Ascending aorta (tissue), 2 donors: ENCODE results near the gene WNK2. TPM values are rescaled to one million over a fixed set of nuclear protein-coding genes. Genes with fewer than 3 reads are reported as not detected.

Experiments
- DNase-seq, 2 donors: peaks; one replicate each; pipeline ENCODE4 v3.0.0-alpha.2; 2019; ENCODE audit warnings: low spot score in 2 of 2
- H3K27ac ChIP-seq, 2 donors: fragments of 200-600 bp; sonication (generic); one replicate each; pipeline ENCODE4 v1.5.1; 2016 to 2017; ENCODE audit warnings: mild to moderate bottlenecking in 1 of 2
- H3K27me3 ChIP-seq: fragments of 200-600 bp; sonication (generic); one replicate; pipeline ENCODE4 v1.5.1; 2017
- H3K36me3 ChIP-seq, 2 donors: fragments of 200-600 bp; sonication (generic); one replicate each; pipeline ENCODE4 v1.5.1; 2016
- H3K4me1 ChIP-seq, 2 donors: fragments of 200-600 bp; sonication (generic); one replicate each; pipeline ENCODE4 v1.5.1; 2016 to 2017; ENCODE audit warnings: mild to moderate bottlenecking in 1 of 2
- H3K4me3 ChIP-seq, 2 donors: fragments of 200-600 bp; sonication (generic); one replicate each; pipeline ENCODE4 v1.5.1; 2016 to 2017; ENCODE audit warnings: mild to moderate bottlenecking in 1 of 2
- H3K9me3 ChIP-seq, 2 donors: fragments of 200-600 bp; sonication (generic); one replicate each; pipeline ENCODE4 v1.5.1; 2016
- intact Hi-C: fragments of 100-400 bp; cut with DNase I; formaldehyde crosslinking; loops from one replicate; pipeline ENCODE4 v1.15.1; 2023
- total RNA-seq: library from RNA; depleted of rRNA; stranded (reverse); fragments of >200 nt; gene quantifications from one replicate; pipeline ENCODE4 v1.1.0, GENCODE V29; 2016
- TF ChIP-seq, protein P1 (sequence below), 3 experiments: fragments of 200-600 bp in 2 of 3; fragments of 450-650 bp in 1 of 3; sonication (generic) in 2 of 3; IDR thresholded peaks; one replicate each; pipeline ENCODE4 v1.5.1; 2016 to 2019; ENCODE audit warnings: antibody characterized with exemption in 3 of 3, mild to moderate bottlenecking in 1 of 3, moderate library complexity in 1 of 3

Gene WNK2
- total RNA-seq, result not detected

DNA sequence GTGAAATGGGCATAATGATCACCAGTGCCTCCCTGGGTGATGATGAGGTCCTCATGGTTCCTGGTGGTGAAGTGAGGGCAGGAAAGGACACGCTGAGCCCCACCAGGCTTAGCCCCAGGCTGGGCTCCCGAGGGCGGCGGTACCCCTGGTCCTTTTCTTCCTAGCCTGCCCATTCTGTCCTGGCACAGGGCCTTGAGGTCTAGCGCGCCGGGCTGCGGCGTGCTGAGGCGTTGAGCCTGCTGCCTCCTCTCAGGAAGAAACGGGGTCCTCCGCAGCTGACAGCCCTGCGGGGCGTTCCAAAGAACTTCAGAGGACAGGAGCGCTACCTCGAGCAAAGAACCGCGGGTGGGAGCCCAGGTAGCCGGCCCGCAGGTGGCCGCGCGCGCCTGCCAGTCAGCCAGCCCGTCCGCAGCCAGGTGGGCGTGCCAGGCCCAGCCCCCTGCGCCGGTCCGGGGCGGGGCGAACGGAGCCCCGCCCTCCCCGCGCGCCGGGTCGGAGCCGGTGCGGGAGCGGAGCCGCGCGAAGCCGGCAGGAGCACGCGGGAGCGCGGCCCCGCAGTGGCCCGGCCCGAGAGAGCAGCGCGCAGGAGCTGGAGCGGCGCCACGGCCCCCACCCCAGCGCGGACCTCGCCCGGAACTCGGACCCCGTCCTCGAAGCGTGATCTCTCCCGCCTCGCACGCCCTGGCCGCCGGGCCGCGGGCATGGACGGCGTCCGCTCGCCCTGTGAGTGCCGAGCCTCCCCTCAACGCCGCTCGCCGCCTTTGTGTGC lies at the start of gene WNK2:
TSS of gene WNK2 (plus strand) at position 477 of the 769 bp plus-strand sequence. CDS start 791 bp downstream, outside the sequence.
- Histone ChIP-seq H3K27ac (no peak within 1 kb of the TSS), H3K4me3 (peak within 1 kb of the TSS; percentile 59 to 67), H3K9me3 (no peaks in the 10 kb centered on the region), H3K27me3 (no peaks in the 10 kb centered on the region), H3K36me3 (no peaks in the 10 kb centered on the region), H3K4me1 (peaks cover 7 to 12% of the 10 kb centered on the region in 2 donors)
- intact Hi-C loops, result no loop called here
- TF ChIP-seq, protein P1, sequence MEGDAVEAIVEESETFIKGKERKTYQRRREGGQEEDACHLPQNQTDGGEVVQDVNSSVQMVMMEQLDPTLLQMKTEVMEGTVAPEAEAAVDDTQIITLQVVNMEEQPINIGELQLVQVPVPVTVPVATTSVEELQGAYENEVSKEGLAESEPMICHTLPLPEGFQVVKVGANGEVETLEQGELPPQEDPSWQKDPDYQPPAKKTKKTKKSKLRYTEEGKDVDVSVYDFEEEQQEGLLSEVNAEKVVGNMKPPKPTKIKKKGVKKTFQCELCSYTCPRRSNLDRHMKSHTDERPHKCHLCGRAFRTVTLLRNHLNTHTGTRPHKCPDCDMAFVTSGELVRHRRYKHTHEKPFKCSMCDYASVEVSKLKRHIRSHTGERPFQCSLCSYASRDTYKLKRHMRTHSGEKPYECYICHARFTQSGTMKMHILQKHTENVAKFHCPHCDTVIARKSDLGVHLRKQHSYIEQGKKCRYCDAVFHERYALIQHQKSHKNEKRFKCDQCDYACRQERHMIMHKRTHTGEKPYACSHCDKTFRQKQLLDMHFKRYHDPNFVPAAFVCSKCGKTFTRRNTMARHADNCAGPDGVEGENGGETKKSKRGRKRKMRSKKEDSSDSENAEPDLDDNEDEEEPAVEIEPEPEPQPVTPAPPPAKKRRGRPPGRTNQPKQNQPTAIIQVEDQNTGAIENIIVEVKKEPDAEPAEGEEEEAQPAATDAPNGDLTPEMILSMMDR (IDR thresholded peaks at IDR 0.05), result no peak
- no peak for DNase-seq

DNA sequence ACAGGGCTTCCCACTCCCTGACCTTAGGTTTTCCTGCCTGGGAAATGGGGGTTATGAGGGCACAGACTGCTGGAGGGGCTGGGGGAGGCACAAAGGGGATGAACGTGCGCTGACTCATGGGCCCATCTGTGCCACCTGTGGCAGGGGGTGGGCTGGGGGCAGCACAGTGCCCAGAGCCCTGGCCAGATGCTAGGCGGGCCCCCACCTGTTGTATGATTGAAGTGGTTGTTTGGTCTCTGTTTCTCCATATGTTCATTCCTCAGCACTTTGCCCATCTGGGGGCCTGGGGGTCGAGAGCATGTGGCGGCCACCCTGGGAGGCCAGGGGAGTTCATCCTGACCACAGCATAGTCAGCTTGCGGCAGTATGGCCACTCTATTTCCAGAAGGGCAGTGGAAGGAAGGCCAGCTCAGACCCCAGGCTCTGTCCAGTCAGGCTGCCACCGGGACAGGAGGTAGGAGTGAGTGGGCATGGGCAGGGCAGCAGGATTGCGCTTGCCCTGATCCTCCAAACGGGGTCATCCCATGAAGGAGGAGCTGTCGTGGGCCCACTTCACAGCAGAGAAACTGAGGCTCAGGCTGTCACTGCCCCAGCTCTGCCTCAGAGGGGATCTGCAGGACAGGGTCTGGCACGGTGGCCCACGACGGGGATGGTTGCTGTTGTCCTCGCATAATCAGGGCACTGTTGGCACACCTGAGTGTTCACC lies 49.0 kb upstream of the WNK2 start:
- Histone ChIP-seq H3K9me3 (peaks cover 0 to 4% of the 10 kb centered on the region in 2 donors), H3K4me3 (peak overlapping the region; percentile 77 to 91), H3K36me3 (no peaks in the 10 kb centered on the region), H3K27me3 (no peaks in the 10 kb centered on the region), H3K27ac (peak overlapping the region; percentile 98 to 99), H3K4me1 (peaks cover 23 to 34% of the 10 kb centered on the region in 2 donors)
- TF ChIP-seq, protein P1 (IDR thresholded peaks at IDR 0.05), result no peak
- DNase-seq, result no peak
- intact Hi-C loops, result loop anchor here (1.0 to 10.0 kb wide), 4 partner anchors 40 to 430 kb away; partner anchors contain the start of genes BICD2, FAM120A and FAM120AOS

DNA sequence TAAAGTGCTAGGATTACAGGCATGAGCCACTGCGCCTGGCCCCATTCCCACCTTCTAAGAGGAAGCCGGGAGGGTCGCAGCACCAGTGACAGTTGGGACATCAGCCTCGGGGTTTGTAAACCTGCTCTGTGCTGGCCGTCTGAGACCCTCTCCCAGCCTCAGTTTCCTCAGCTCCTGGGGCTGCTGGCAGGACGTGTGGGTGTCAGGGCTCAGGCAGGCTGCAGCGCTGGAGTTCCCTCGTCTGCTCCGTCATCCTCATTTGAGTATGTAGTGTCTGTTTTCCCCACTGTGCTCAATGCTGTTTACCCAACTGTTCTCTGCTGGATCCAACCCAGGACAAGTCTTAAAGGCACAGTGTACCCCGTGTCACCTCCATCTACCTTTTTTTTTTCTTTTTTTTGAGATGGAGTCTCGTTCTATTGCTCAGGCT lies 47.9 kb upstream of the WNK2 start:
- no peak for DNase-seq
- intact Hi-C loops, result loop anchor here (10.0 kb wide), 2 partner anchors 371 to 429 kb away; partner anchors contain the start of gene BICD2
- TF ChIP-seq, protein P1 (IDR thresholded peaks at IDR 0.05), result no peak
- Histone ChIP-seq H3K9me3 (peaks cover 0 to 4% of the 10 kb centered on the region in 2 donors), H3K27ac (no peak overlapping the region), H3K4me3 (no peak overlapping the region), H3K36me3 (no peaks in the 10 kb centered on the region), H3K27me3 (no peaks in the 10 kb centered on the region), H3K4me1 (peaks cover 20 to 23% of the 10 kb centered on the region in 2 donors)

DNA sequence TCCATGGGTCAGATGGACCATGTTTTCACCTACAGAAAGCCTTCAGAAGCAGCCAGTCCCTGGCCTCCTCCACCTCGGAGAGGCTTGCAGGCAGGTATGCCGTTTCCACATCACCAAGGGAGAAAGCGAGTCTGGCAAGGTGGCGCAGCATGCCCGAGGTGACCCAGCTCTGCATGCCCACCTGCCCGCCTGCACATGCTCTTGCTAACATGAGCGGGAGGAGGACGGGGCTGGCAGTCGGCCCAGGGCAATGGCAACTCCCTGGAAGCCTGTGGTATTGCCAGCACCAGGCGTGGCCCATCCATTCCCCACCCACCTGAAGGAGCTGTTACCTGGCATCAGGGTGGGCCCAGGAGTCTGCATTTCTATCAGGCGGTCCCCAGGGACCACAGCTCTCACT lies 46.6 kb upstream of the WNK2 start:
- no peak for DNase-seq
- no peak overlapping the region for H3K4me3 ChIP-seq
- H3K9me3 ChIP-seq, result peaks cover 0 to 4% of the 10 kb centered on the region in 2 donors
- no peaks in the 10 kb centered on the region for H3K27me3 ChIP-seq
- H3K27ac ChIP-seq, result no peak overlapping the region
- TF ChIP-seq, protein P1 (IDR thresholded peaks at IDR 0.05), result no peak
- intact Hi-C loops, result loop anchor here (10.0 kb wide), 2 partner anchors 373 to 427 kb away; partner anchors contain the start of gene BICD2
- H3K4me1 ChIP-seq, result peaks cover 6 to 14% of the 10 kb centered on the region in 2 donors
- no peaks in the 10 kb centered on the region for H3K36me3 ChIP-seq

DNA sequence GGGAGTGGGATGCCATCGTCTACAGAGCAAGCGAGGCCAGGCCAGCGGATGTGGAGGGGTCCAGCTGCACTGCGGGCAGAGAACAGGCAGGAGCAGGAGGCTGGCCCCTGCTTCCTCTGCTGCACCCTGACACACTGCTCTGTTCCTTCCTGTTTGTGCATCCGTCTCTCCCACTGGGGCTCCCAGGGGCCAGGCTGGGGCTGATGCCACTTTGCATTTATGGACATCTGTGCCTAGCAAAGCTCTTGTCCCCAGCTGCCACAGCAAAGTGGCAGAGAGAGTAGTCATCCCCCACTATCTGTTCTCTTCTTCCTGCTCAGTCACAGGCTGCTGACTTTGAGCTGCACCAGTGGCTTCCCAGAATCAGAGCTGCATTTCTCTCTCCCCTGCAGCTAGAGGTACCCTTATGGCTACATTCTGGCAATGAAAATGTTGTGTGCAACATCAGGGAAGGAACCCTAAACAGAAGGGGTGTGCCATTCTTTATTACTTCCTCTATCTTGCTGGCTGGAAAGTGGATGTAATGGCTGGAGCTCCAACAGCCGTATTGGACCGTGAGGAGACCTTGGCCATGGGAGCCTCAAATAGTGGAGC lies 45.7 kb upstream of the WNK2 start:
- Histone ChIP-seq H3K9me3 (peaks cover 0 to 4% of the 10 kb centered on the region in 2 donors), H3K27me3 (no peaks in the 10 kb centered on the region), H3K4me1 (peaks cover 6 to 12% of the 10 kb centered on the region in 2 donors), H3K36me3 (no peaks in the 10 kb centered on the region), H3K27ac (no peak overlapping the region), H3K4me3 (no peak overlapping the region)
- TF ChIP-seq, protein P1 (IDR thresholded peaks at IDR 0.05), result no peak
- intact Hi-C loops, result loop anchor here (10.0 kb wide), 2 partner anchors 373 to 427 kb away; partner anchors contain the start of gene BICD2
- DNase-seq, result no peak
